Naive thymus-derived CD8-positive, alpha-beta T cell (primary cell): ENCODE measurements around the gene GGCT. TPM values are rescaled to one million over a fixed set of nuclear protein-coding genes. Genes with fewer than 3 reads are reported as not detected.
A peak's percentile ranks its signal among the peaks of the same experiment; 100 is the strongest.
"Not testable (repeated sequence)": the region's sequence is repeated elsewhere in the genome, so short reads cannot be mapped to it uniquely, and the experiment has no call there.

ENCODE experiments used
- ATAC-seq, 2 donors: fragments of 150-1000 bp; cut with Tn5 transposase in 1 of 2; sonication (Bioruptor Pico), chemical (Tn5 transposase) in 1 of 2; 1 replicate in 1 of 2; 2 replicates in 1 of 2; pipeline ENCODE4 v1.10.0; 2021; ENCODE audit warnings: mild to moderate bottlenecking in 2 of 2, moderate library complexity in 2 of 2
- POLR2A ChIA-PET: fragments of 350-600 bp; sonication (Branson Sonifier 250); formaldehyde crosslinking; loops from one replicate; lab custom pipeline; 2021; ENCODE audit warnings: antibody characterized with exemption; lab: Charles Lee
- DNase-seq, 10 donors: peaks; one replicate each; pipeline versions ENCODE4 v3.0.0 to v3.0.0-alpha.2; 2020 to 2022
- H3K27ac Mint-ChIP-seq, 10 donors: one replicate each; pipeline ENCODE4 v1.8.0; 2020 to 2022; ENCODE audit warnings: mild to moderate bottlenecking in 10 of 10, mixed read lengths in 10 of 10, moderate library complexity in 4 of 10, inconsistent platforms in 1 of 10
- H3K27me3 Mint-ChIP-seq, 5 donors: one replicate each; pipeline ENCODE4 v1.8.0; 2021 to 2022; ENCODE audit warnings: mixed read lengths in 5 of 5
- H3K36me3 Mint-ChIP-seq, 3 donors: one replicate each; pipeline ENCODE4 v1.8.0; 2020 to 2022; ENCODE audit warnings: mixed read lengths in 3 of 3, mild to moderate bottlenecking in 2 of 3, inconsistent platforms in 1 of 3
- H3K4me1 Mint-ChIP-seq, 4 donors: one replicate each; pipeline ENCODE4 v1.8.0; 2021 to 2022; ENCODE audit warnings: mixed read lengths in 4 of 4
- H3K4me3 Mint-ChIP-seq, 10 donors: one replicate each; pipeline ENCODE4 v1.8.0; 2020 to 2022; ENCODE audit warnings: mild to moderate bottlenecking in 10 of 10, mixed read lengths in 10 of 10, moderate library complexity in 6 of 10, inconsistent platforms in 1 of 10
- H3K9me3 Mint-ChIP-seq, 9 donors: one replicate each; pipeline ENCODE4 v1.8.0; 2020 to 2022; ENCODE audit warnings: mixed read lengths in 9 of 9, mild to moderate bottlenecking in 3 of 9, inconsistent platforms in 1 of 9, moderate library complexity in 1 of 9
- polyA plus RNA-seq, 3 donors: library from polyadenylated mRNA; unstranded; fragments of 300-500 nt; fragmentation: Illumina TruSeq; gene quantifications; one replicate each; pipeline ENCODE4 v1.2.3, GENCODE V29; 2021
- total RNA-seq, 8 experiments: library from RNA in 2 of 8; stranded (reverse) in 2 of 8; gene quantifications; one replicate each; pipeline ENCODE4 v1.2.3 and lab custom pipeline; 2021 to 2026

GGCT gene
- total RNA-seq (10 to 100 TPM; 13.8 to 15.7 TPM), polyA plus RNA-seq (10 to 100 TPM; 26.0 to 28.2 (median 27.0) TPM), total RNA-seq (lab: John Stamatoyannopoulos, UW) (4.1 to 26.2 (median 7.7) reads per million in 6 experiments)

GRCh38 chr7:30504301-30505173 is at the start of gene GGCT:
TSS of gene GGCT (minus strand) at chr7:30504829. CDS start at chr7:30504709, 120 bp downstream.
- Mint-ChIP-seq H3K27me3 (no peaks in the 10 kb centered on the region), H3K9me3 (no peaks in the 10 kb centered on the region), H3K4me3 (peak within 1 kb of the TSS; percentile 87 to 99 (median 95)), H3K4me1 (peaks cover 22 to 50% (median 41%) of the 10 kb centered on the region in 4 donors), H3K27ac (peak within 1 kb of the TSS; percentile 80 to 97 (median 93)), H3K36me3 (peaks cover 0 to 10% (median 4%) of the 10 kb centered on the region in 3 donors)
- peak; percentile 95 to 98 for ATAC-seq
- POLR2A ChIA-PET = interaction anchor here (0.9 kb wide), 1 partner anchor 26 kb away, joined by 3 read pairs; the partner anchor contains the start of gene NOD1
- DNase-seq = peak; percentile 89 to 98 (median 96)

- POLR2A ChIA-PET = no interaction called here
- no peak overlapping the region for H3K4me3 Mint-ChIP-seq
- no peak for DNase-seq
- H3K36me3 Mint-ChIP-seq = peaks cover 0 to 17% (median 5%) of the 10 kb centered on the region in 3 donors
- no peaks in the 10 kb centered on the region for H3K27me3 Mint-ChIP-seq
- peak overlapping the region in 1 of 10 donors; percentile 45 for H3K27ac Mint-ChIP-seq
- peaks cover 0 to 5% (median 0%) of the 10 kb centered on the region in 4 donors for H3K4me1 Mint-ChIP-seq
- no peak for ATAC-seq
- no peaks in the 10 kb centered on the region for H3K9me3 Mint-ChIP-seq
Measured at GRCh38 chr7:30553546-30553945, 48.9 kb upstream of the GGCT start.

- H3K27me3 Mint-ChIP-seq = no peaks in the 10 kb centered on the region
- H3K4me1 Mint-ChIP-seq = peaks cover 0 to 5% (median 0%) of the 10 kb centered on the region in 4 donors
- no peak for ATAC-seq
- H3K36me3 Mint-ChIP-seq = peaks cover 0 to 17% (median 5%) of the 10 kb centered on the region in 3 donors
- no peak overlapping the region for H3K27ac Mint-ChIP-seq
- DNase-seq = no peak
- POLR2A ChIA-PET = no interaction called here
- no peaks in the 10 kb centered on the region for H3K9me3 Mint-ChIP-seq
- no peak overlapping the region for H3K4me3 Mint-ChIP-seq
Measured at GRCh38 chr7:30553141-30553540, 48.5 kb upstream of the GGCT start.

GRCh38 chr7:30552330-30552729 is 47.7 kb upstream of the GGCT start:
- ATAC-seq (no peak), DNase-seq (no peak)
- Mint-ChIP-seq H3K9me3 (no peaks in the 10 kb centered on the region), H3K4me3 (no peak overlapping the region), H3K27me3 (no peaks in the 10 kb centered on the region), H3K4me1 (peaks cover 0 to 5% (median 0%) of the 10 kb centered on the region in 4 donors), H3K27ac (no peak overlapping the region), H3K36me3 (peaks cover 0 to 17% (median 5%) of the 10 kb centered on the region in 3 donors)
- POLR2A ChIA-PET = no interaction called here

- Mint-ChIP-seq H3K4me3 (no peak overlapping the region), H3K9me3 (no peaks in the 10 kb centered on the region), H3K27me3 (no peaks in the 10 kb centered on the region), H3K4me1 (peaks cover 0 to 5% (median under 1%) of the 10 kb centered on the region in 4 donors), H3K36me3 (peaks cover 0 to 28% (median 5%) of the 10 kb centered on the region in 3 donors), H3K27ac (peak overlapping the region in 3 of 10 donors; percentile 11 to 64 (median 51))
- POLR2A ChIA-PET = no interaction called here
- no peak for ATAC-seq
- no peak for DNase-seq
Measured at GRCh38 chr7:30549931-30550493, 45.4 kb upstream of the GGCT start.

- H3K4me1 Mint-ChIP-seq = peaks cover 0 to 5% (median 1%) of the 10 kb centered on the region in 4 donors
- H3K9me3 Mint-ChIP-seq = no peaks in the 10 kb centered on the region
- DNase-seq (peak in 4 of 10 donors; percentile 13 to 22 (median 16)), ATAC-seq (peak in 1 of 2 donors; percentile 46)
- H3K27ac Mint-ChIP-seq = peak overlapping the region in 3 of 10 donors; percentile 8 to 29 (median 12)
- no peaks in the 10 kb centered on the region for H3K27me3 Mint-ChIP-seq
- no peak overlapping the region for H3K4me3 Mint-ChIP-seq
- POLR2A ChIA-PET = no interaction called here
- peaks cover 0 to 31% (median 5%) of the 10 kb centered on the region in 3 donors for H3K36me3 Mint-ChIP-seq
Measured at GRCh38 chr7:30548845-30549244, 44.2 kb upstream of the GGCT start.

GRCh38 chr7:30546596-30546995 is 42.0 kb upstream of the GGCT start:
- POLR2A ChIA-PET = no interaction called here
- no peak overlapping the region for H3K4me3 Mint-ChIP-seq
- H3K27ac Mint-ChIP-seq = peak overlapping the region in 2 of 10 donors; percentile 49 to 74
- peaks cover 0 to 34% (median 5%) of the 10 kb centered on the region in 3 donors for H3K36me3 Mint-ChIP-seq
- ATAC-seq (no peak), DNase-seq (no peak)
- H3K9me3 Mint-ChIP-seq = no peaks in the 10 kb centered on the region
- H3K27me3 Mint-ChIP-seq = no peaks in the 10 kb centered on the region
- peaks cover 0 to 5% (median 1%) of the 10 kb centered on the region in 4 donors for H3K4me1 Mint-ChIP-seq

- POLR2A ChIA-PET = no interaction called here
- H3K36me3 Mint-ChIP-seq = peaks cover 0 to 34% (median 9%) of the 10 kb centered on the region in 3 donors
Measured at GRCh38 chr7:30545791-30546555, 41.3 kb upstream of the GGCT start.

GRCh38 chr7:30543813-30544525 is 39.3 kb upstream of the GGCT start:
- no peak overlapping the region for H3K4me3 Mint-ChIP-seq
- H3K36me3 Mint-ChIP-seq = peaks cover 0 to 37% (median 22%) of the 10 kb centered on the region in 3 donors
- H3K9me3 Mint-ChIP-seq = no peaks in the 10 kb centered on the region
- H3K4me1 Mint-ChIP-seq = peaks cover 0 to 6% (median 0%) of the 10 kb centered on the region in 4 donors
- DNase-seq = no peak
- H3K27ac Mint-ChIP-seq = peak overlapping the region in 1 of 10 donors; percentile 64
- POLR2A ChIA-PET = interaction anchor here (0.6 kb wide), 1 partner anchor 42 kb away, joined by 3 read pairs; no protein-coding TSS in a partner anchor
- H3K27me3 Mint-ChIP-seq = no peaks in the 10 kb centered on the region
- no peak for ATAC-seq

More at GRCh38 chr7:30545791-30546555, 41.3 kb upstream of the GGCT start:
- DNase-seq (no peak), ATAC-seq (no peak)
- no peak overlapping the region for H3K27ac Mint-ChIP-seq
- H3K9me3 Mint-ChIP-seq = no peaks in the 10 kb centered on the region
- H3K27me3 Mint-ChIP-seq = no peaks in the 10 kb centered on the region
- H3K4me1 Mint-ChIP-seq = peaks cover 0 to 3% (median under 1%) of the 10 kb centered on the region in 4 donors
- H3K4me3 Mint-ChIP-seq = no peak overlapping the region

GRCh38 chr7:30543115-30543514 is 38.5 kb upstream of the GGCT start:
- H3K9me3 Mint-ChIP-seq, H3K27me3 Mint-ChIP-seq, H3K4me3 Mint-ChIP-seq, ATAC-seq, DNase-seq, H3K4me1 Mint-ChIP-seq, POLR2A ChIA-PET, H3K27ac Mint-ChIP-seq: not testable (repeated sequence)
- H3K36me3 Mint-ChIP-seq = peaks cover 0 to 41% (median 30%) of the 10 kb centered on the region in 3 donors

GRCh38 chr7:30533886-30534285 is 29.3 kb upstream of the GGCT start:
- no peak for DNase-seq
- no peaks in the 10 kb centered on the region for H3K27me3 Mint-ChIP-seq
- H3K27ac Mint-ChIP-seq = no peak overlapping the region
- H3K36me3 Mint-ChIP-seq = peaks cover 7 to 26% (median 21%) of the 10 kb centered on the region in 3 donors
- H3K9me3 Mint-ChIP-seq = no peaks in the 10 kb centered on the region
- H3K4me1 Mint-ChIP-seq = peaks cover 0 to 2% (median 0%) of the 10 kb centered on the region in 4 donors
- POLR2A ChIA-PET = no interaction called here
- no peak for ATAC-seq
- no peak overlapping the region for H3K4me3 Mint-ChIP-seq
